Natural killer cell (primary cell): ENCODE measurements around the gene GNPAT. TPM values are rescaled to one million over a fixed set of nuclear protein-coding genes. Genes with fewer than 3 reads are reported as not detected.

Experiments used
- ATAC-seq, 3 donors: fragments of 150-1000 bp in 2 of 3; fragments of 200-7000 bp in 1 of 3; cut with Tn5 transposase; 1 replicate in 1 of 3; 2 replicates in 2 of 3; pipeline ENCODE4 v1.10.0; 2021; ENCODE audit warnings: mild to moderate bottlenecking in 2 of 3, moderate library complexity in 2 of 3
- DNase-seq, 2 donors: peaks; one replicate each; pipeline versions ENCODE4 v3.0.0 to v3.0.0-alpha.2; 2013 to 2021; ENCODE audit warnings: mixed read lengths in 1 of 2
- H3K27ac ChIP-seq: one replicate; pipeline ENCODE4 v1.5.1; 2013; ENCODE audit warnings: mild to moderate bottlenecking, low read length
- H3K27me3 ChIP-seq: one replicate; pipeline ENCODE4 v1.6.1; 2013; ENCODE audit warnings: low read length; ENCODE audit not compliant: control insufficient read depth, insufficient read depth
- H3K36me3 ChIP-seq: one replicate; pipeline ENCODE4 v1.6.1; 2013; ENCODE audit warnings: low read length; ENCODE audit not compliant: control insufficient read depth, insufficient read depth
- H3K4me1 ChIP-seq: one replicate; pipeline ENCODE4 v1.6.1; 2013; ENCODE audit warnings: low read length; ENCODE audit not compliant: control insufficient read depth, insufficient read depth
- H3K4me3 ChIP-seq: one replicate; pipeline ENCODE4 v1.5.1; 2013; ENCODE audit warnings: low read length
- H3K9me3 ChIP-seq: one replicate; pipeline ENCODE4 v1.6.1; 2013; ENCODE audit warnings: low read length; ENCODE audit not compliant: control insufficient read depth, insufficient read depth
- H3K27ac Mint-ChIP-seq, 2 donors: one replicate each; pipeline ENCODE4 v1.8.0; 2022; ENCODE audit warnings: mild to moderate bottlenecking in 2 of 2, mixed read lengths in 2 of 2, moderate library complexity in 1 of 2
- H3K27me3 Mint-ChIP-seq, 2 donors: one replicate each; pipeline ENCODE4 v1.8.0; 2022; ENCODE audit warnings: low read depth in 2 of 2, mixed read lengths in 2 of 2
- H3K36me3 Mint-ChIP-seq: one replicate; pipeline ENCODE4 v1.8.0; 2022; ENCODE audit warnings: mixed read lengths
- H3K4me1 Mint-ChIP-seq, 2 donors: one replicate each; pipeline ENCODE4 v1.8.0; 2022; ENCODE audit warnings: mixed read lengths in 2 of 2
- H3K4me3 Mint-ChIP-seq: one replicate; pipeline ENCODE4 v1.8.0; 2022; ENCODE audit warnings: mild to moderate bottlenecking, moderate library complexity, mixed read lengths
- H3K9me3 Mint-ChIP-seq, 2 donors: one replicate each; pipeline ENCODE4 v1.8.0; 2022; ENCODE audit warnings: mixed read lengths in 2 of 2
- WGBS: methylation state at CpG from one replicate; pipeline ENCODE4 v1.1.7; 2013; ENCODE audit warnings: missing lambda C conversion rate; ENCODE audit not compliant: insufficient coverage; 5-methylcytosine and 5-hydroxymethylcytosine counted together
- intact Hi-C: fragments of 100-400 bp; cut with micrococcal nuclease; formaldehyde crosslinking; loops from one replicate; pipeline ENCODE4 v1.14.2; 2022
- total RNA-seq, 4 donors: library from RNA; stranded (reverse); fragments of 120-200 nt in 1 of 4; gene quantifications; one replicate each; pipeline versions ENCODE4 v1.2.3 to v1.2.4, GENCODE V29; 2013 to 2022
- TF ChIP-seq, protein P1 (sequence below): fragments of 200-600 bp; IDR thresholded peaks from one replicate; pipeline ENCODE4 v1.8.0; 2022; ENCODE audit warnings: antibody characterized with exemption

GNPAT gene
- total RNA-seq, 3 donors from 2014 or later (not counting 1 experiment from before 2014, with no cell fraction given): 20.5 to 29.3 (median 23.1) TPM

DNA sequence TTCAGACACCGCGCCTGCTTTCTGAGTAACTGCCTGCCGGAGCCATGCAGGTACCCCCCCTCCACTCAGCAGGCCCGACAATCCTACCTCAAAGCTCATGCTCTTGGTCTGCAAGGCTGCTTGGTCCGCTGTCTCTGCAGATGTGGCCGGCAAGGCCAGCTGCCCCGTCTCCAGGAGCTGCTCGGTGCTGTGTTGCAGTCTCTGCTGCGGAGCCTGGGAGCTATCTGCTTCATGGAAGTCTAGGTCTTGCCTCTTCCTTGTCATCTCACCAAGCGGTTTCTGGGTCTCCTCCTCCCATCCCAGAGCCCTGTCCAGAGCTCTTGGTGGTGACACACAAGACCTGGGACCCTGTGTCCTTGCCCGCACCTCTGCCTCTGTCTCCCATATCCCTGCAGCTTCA is 24.0 kb upstream of the GNPAT start:
- Mint-ChIP-seq H3K9me3 (no peaks in the 10 kb centered on the region), H3K27ac (no peak overlapping the region), H3K4me1 (no peaks in the 10 kb centered on the region), H3K4me3 (no peak overlapping the region), H3K27me3 (peaks cover 0 to 7% of the 10 kb centered on the region in 2 donors), H3K36me3 (no peaks in the 10 kb centered on the region)
- Histone ChIP-seq H3K9me3 (no peaks in the 10 kb centered on the region), H3K4me1 (peaks cover 4% of the 10 kb centered on the region), H3K4me3 (no peak overlapping the region), H3K36me3 (no peaks in the 10 kb centered on the region), H3K27me3 (no peaks in the 10 kb centered on the region), H3K27ac (no peak overlapping the region)
- TF ChIP-seq, protein P1, sequence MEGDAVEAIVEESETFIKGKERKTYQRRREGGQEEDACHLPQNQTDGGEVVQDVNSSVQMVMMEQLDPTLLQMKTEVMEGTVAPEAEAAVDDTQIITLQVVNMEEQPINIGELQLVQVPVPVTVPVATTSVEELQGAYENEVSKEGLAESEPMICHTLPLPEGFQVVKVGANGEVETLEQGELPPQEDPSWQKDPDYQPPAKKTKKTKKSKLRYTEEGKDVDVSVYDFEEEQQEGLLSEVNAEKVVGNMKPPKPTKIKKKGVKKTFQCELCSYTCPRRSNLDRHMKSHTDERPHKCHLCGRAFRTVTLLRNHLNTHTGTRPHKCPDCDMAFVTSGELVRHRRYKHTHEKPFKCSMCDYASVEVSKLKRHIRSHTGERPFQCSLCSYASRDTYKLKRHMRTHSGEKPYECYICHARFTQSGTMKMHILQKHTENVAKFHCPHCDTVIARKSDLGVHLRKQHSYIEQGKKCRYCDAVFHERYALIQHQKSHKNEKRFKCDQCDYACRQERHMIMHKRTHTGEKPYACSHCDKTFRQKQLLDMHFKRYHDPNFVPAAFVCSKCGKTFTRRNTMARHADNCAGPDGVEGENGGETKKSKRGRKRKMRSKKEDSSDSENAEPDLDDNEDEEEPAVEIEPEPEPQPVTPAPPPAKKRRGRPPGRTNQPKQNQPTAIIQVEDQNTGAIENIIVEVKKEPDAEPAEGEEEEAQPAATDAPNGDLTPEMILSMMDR: no peak
- DNase-seq (no peak), ATAC-seq (no peak)
- intact Hi-C loops: no loop called here
- WGBS: 91% methylated on average over 11 of the region's 11 CpGs

- TF ChIP-seq, protein P1: no peak
- ATAC-seq (no peak), DNase-seq (no peak)
- H3K27ac Mint-ChIP-seq: no peak overlapping the region
- no peak overlapping the region for H3K4me3 ChIP-seq
- intact Hi-C loops: no loop called here
- peaks cover 0 to 7% of the 10 kb centered on the region in 2 donors for H3K27me3 Mint-ChIP-seq
- 84% methylated on average over 5 of the region's 6 CpGs for WGBS
- H3K9me3 ChIP-seq: no peaks in the 10 kb centered on the region
- no peaks in the 10 kb centered on the region for H3K36me3 Mint-ChIP-seq
- no peaks in the 10 kb centered on the region for H3K27me3 ChIP-seq
- H3K9me3 Mint-ChIP-seq: no peaks in the 10 kb centered on the region
- no peak overlapping the region for H3K4me3 Mint-ChIP-seq
- no peak overlapping the region for H3K27ac ChIP-seq
- peaks cover 4% of the 10 kb centered on the region for H3K4me1 ChIP-seq
- no peaks in the 10 kb centered on the region for H3K4me1 Mint-ChIP-seq
- H3K36me3 ChIP-seq: peaks cover 3% of the 10 kb centered on the region
Measured at GRCh38 chr1:231218078-231218477, 22.9 kb upstream of the GNPAT start.

- Mint-ChIP-seq H3K4me1 (no peaks in the 10 kb centered on the region), H3K27ac (no peak overlapping the region), H3K9me3 (no peaks in the 10 kb centered on the region), H3K27me3 (peaks cover 0 to 7% of the 10 kb centered on the region in 2 donors), H3K36me3 (peaks cover 4% of the 10 kb centered on the region), H3K4me3 (no peak overlapping the region)
- 98% methylated on average over 9 of the region's 10 CpGs for WGBS
- no peak for DNase-seq
- intact Hi-C loops: no loop called here
- no peak for ATAC-seq
- TF ChIP-seq, protein P1: no peak
- Histone ChIP-seq H3K9me3 (no peaks in the 10 kb centered on the region), H3K4me1 (peaks cover 4% of the 10 kb centered on the region), H3K4me3 (no peak overlapping the region), H3K27ac (no peak overlapping the region), H3K36me3 (peaks cover 13% of the 10 kb centered on the region), H3K27me3 (no peaks in the 10 kb centered on the region)
Measured at GRCh38 chr1:231219422-231220401, 21.3 kb upstream of the GNPAT start.
